Activated B cell treated with CpG ODN at 0.5 μM for 24 hours (primary cell): Measurements from ENCODE around the gene PRKAR1B. TPM values are rescaled to one million over a fixed set of nuclear protein-coding genes. Genes with fewer than 3 reads are reported as not detected.

ENCODE experiments used
- ATAC-seq: fragments of 200-7000 bp; cut with Tn5 transposase; one replicate; pipeline ENCODE4 v1.10.0; 2021; ENCODE audit warnings: low read depth, mild to moderate bottlenecking, moderate library complexity
- CTCF ChIA-PET: fragments of 350-600 bp; sonication (Branson Sonifier 250); formaldehyde crosslinking; loops from one replicate; lab custom pipeline; 2021; ENCODE audit warnings: antibody characterized with exemption; lab: Charles Lee
- POLR2A ChIA-PET: fragments of 350-600 bp; sonication (Branson Sonifier 250); formaldehyde crosslinking; loops from one replicate; lab custom pipeline; 2021; ENCODE audit warnings: antibody characterized with exemption; lab: Charles Lee
- DNase-seq: peaks from one replicate; pipeline ENCODE4 v3.0.0; 2022
- H3K27ac Mint-ChIP-seq: one replicate; pipeline ENCODE4 v1.8.0; 2020; ENCODE audit warnings: mixed read lengths
- H3K27me3 Mint-ChIP-seq: one replicate; pipeline ENCODE4 v1.8.0; 2021; ENCODE audit warnings: mixed read lengths
- H3K36me3 Mint-ChIP-seq: one replicate; pipeline ENCODE4 v1.8.0; 2021; ENCODE audit warnings: low read depth, mixed read lengths
- H3K4me1 Mint-ChIP-seq: one replicate; pipeline ENCODE4 v1.8.0; 2021; ENCODE audit warnings: mixed read lengths
- H3K4me3 Mint-ChIP-seq: one replicate; pipeline ENCODE4 v1.8.0; 2020; ENCODE audit warnings: mild to moderate bottlenecking, mixed read lengths
- H3K9me3 Mint-ChIP-seq: one replicate; pipeline ENCODE4 v1.8.0; 2020; ENCODE audit warnings: mixed read lengths
- CTCF ChIP-seq: fragments of 200-600 bp; IDR thresholded peaks from one replicate; pipeline ENCODE4 v1.8.0; 2022; ENCODE audit warnings: antibody characterized with exemption, mild to moderate bottlenecking
- intact Hi-C: fragments of 100-400 bp; cut with micrococcal nuclease; formaldehyde crosslinking; loops from one replicate; pipeline ENCODE4 v1.15.1; 2024
- total RNA-seq: library from RNA; stranded (reverse); gene quantifications from 2 replicates; pipeline ENCODE4 v1.2.3, GENCODE V29; 2022

PRKAR1B gene
- total RNA-seq, 1 donor from 2014 or later = 17.5 TPM

- H3K9me3 Mint-ChIP-seq = no peaks in the 10 kb centered on the region
- ATAC-seq (no peak), DNase-seq (no peak)
- H3K27me3 Mint-ChIP-seq = no peaks in the 10 kb centered on the region
- TF ChIP-seq CTCF = no peak
- no peak overlapping the region for H3K4me3 Mint-ChIP-seq
- POLR2A ChIA-PET = no interaction called here
- H3K4me1 Mint-ChIP-seq = no peaks in the 10 kb centered on the region
- intact Hi-C loops = no loop called here
- no peak overlapping the region for H3K27ac Mint-ChIP-seq
- H3K36me3 Mint-ChIP-seq = peaks cover 40% of the 10 kb centered on the region
- CTCF ChIA-PET = no interaction called here
Observed at GRCh38 chr7:734214-734613, 7.1 kb upstream of the PRKAR1B start.

- ATAC-seq (no peak), DNase-seq (no peak)
- no peak overlapping the region for H3K4me3 Mint-ChIP-seq
- ChIA-PET CTCF (no interaction called here), POLR2A (no interaction called here)
- H3K27ac Mint-ChIP-seq = no peak overlapping the region
- no peak for TF ChIP-seq CTCF
- H3K36me3 Mint-ChIP-seq = peaks cover 34% of the 10 kb centered on the region
- no peaks in the 10 kb centered on the region for H3K9me3 Mint-ChIP-seq
- no peaks in the 10 kb centered on the region for H3K27me3 Mint-ChIP-seq
- intact Hi-C loops = no loop called here
- H3K4me1 Mint-ChIP-seq = peaks cover 9% of the 10 kb centered on the region
Observed at GRCh38 chr7:732556-732955, 5.5 kb upstream of the PRKAR1B start.

- intact Hi-C loops = no loop called here
- no peak for TF ChIP-seq CTCF
- Mint-ChIP-seq H3K9me3 (no peaks in the 10 kb centered on the region), H3K4me3 (no peak overlapping the region), H3K27ac (no peak overlapping the region), H3K4me1 (peaks cover 11% of the 10 kb centered on the region), H3K27me3 (no peaks in the 10 kb centered on the region), H3K36me3 (peaks cover 30% of the 10 kb centered on the region)
- DNase-seq = no peak
- POLR2A ChIA-PET = no interaction called here
- CTCF ChIA-PET = no interaction called here
- no peak for ATAC-seq
Observed at GRCh38 chr7:732094-732541, 5.0 kb upstream of the PRKAR1B start.

- ChIA-PET CTCF (interaction anchor here (1.1 kb wide), 1 partner anchor 377 kb away, joined by 3 read pairs; no protein-coding TSS in a partner anchor), POLR2A (interaction anchor here (0.5 kb wide), 1 partner anchor 10 kb away, joined by 4 read pairs; no protein-coding TSS in a partner anchor)
- Mint-ChIP-seq H3K36me3 (peaks cover 30% of the 10 kb centered on the region), H3K4me3 (no peak overlapping the region), H3K4me1 (peaks cover 11% of the 10 kb centered on the region), H3K27ac (no peak overlapping the region), H3K9me3 (no peaks in the 10 kb centered on the region), H3K27me3 (no peaks in the 10 kb centered on the region)
- DNase-seq (no peak), ATAC-seq (no peak)
- intact Hi-C loops = no loop called here
- no peak for TF ChIP-seq CTCF
Observed at GRCh38 chr7:731440-732085, 4.5 kb upstream of the PRKAR1B start.

- CTCF ChIA-PET = interaction anchor here (1.1 kb wide), 1 partner anchor 376 kb away, joined by 3 read pairs; no protein-coding TSS in a partner anchor
- ATAC-seq (no peak), DNase-seq (no peak)
- POLR2A ChIA-PET = interaction anchor here (0.5 kb wide), 1 partner anchor 9 kb away, joined by 4 read pairs; no protein-coding TSS in a partner anchor
- TF ChIP-seq CTCF = no peak
- Mint-ChIP-seq H3K27me3 (no peaks in the 10 kb centered on the region), H3K36me3 (peaks cover 30% of the 10 kb centered on the region), H3K4me3 (no peak overlapping the region), H3K27ac (no peak overlapping the region), H3K9me3 (no peaks in the 10 kb centered on the region), H3K4me1 (peaks cover 14% of the 10 kb centered on the region)
- intact Hi-C loops = no loop called here
Observed at GRCh38 chr7:730501-731439, 3.7 kb upstream of the PRKAR1B start.
